GM18517 (cell line): Measurements from ENCODE around the gene MRLN.

Experiments
- ATAC-seq: cut with Tn5 transposase; IDR thresholded peaks from one replicate; pipeline ENCODE4 v1.9.1; 2021; ENCODE audit warnings: mild to moderate bottlenecking, moderate library complexity; ENCODE audit not compliant: unreplicated experiment

The MRLN gene

DNA sequence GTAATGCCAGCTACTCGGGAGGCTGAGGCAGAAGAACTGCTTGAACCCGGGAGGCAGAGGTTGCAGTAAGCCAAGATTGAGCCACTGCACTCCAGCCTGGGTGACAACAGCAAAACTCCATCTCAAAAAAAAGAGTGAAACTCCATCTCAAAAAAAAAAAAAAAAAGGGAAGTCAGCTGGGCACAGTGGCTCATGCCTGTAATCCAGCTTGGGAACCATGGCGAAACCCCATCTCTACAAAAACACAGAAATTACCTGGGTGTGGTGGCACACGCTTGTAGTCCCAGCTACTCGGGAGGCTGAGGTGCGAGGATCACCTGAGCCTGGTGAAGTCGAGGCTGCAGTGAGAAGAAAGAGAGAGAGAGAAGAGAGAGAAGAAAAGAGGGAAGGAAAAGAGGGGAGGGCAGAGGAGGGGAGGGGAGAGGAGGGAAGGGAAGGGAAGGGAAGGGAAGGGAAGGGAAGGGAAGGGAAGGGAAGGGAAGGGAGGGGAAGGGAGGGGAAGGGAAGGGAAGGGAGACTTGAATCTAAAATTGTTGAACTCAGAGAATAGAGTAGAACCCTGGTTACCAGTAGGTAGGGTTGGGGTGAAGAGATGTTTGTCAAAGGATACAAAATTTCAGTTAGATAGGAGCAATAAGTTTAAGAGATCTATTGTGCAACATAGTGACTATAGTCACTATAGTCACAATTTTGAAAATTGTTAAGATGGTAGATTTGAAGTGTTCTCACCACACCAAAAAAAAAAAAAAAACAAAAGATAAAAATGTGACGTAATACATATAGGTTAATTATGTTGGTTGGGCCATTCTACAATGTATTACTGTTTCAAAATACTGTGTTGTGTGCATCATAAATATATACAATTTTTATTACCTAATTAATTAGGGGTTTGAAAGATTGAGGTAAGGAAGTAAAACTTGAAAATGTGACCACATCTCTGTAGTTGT is 46.1 kb downstream of the MRLN start:
- no peak for ATAC-seq

DNA sequence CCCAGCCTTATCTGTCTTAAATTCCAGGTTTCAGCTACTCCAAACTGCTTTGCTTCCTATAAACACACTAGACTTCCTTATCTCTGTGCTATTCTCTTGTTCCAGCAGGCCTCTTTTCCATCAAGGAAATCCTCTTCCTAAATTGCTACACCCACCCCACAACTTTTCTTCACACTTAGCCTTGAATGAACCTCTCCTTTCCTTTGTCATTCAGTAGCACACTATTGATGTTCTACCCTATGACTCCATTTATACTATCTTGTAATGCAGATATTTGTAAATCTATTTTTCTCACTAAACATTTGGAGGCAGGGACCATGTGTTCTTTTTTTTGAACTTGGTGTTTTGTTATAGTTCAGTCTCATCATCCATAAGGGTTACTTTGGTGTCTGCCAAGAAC is 47.3 kb downstream of the MRLN start:
- no peak for ATAC-seq

DNA sequence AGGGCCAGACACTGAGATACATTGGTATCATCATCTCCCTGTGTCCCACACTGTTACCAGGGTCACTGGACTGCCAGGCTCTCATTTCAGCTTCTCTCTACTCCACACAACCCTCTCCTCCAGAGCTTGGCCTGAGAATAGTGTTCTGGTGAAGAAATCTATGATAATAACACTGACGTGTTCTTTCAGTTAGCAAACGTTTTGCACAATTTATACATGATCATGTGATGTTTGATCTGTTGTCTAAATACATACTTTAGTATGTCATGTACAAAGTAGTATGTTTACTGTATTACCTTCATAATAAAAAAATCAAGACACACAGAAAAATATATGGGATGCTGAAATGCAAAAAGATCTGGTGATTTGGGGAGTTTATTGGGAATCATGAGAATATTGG is 48.6 kb downstream of the MRLN start:
- ATAC-seq: no peak

DNA sequence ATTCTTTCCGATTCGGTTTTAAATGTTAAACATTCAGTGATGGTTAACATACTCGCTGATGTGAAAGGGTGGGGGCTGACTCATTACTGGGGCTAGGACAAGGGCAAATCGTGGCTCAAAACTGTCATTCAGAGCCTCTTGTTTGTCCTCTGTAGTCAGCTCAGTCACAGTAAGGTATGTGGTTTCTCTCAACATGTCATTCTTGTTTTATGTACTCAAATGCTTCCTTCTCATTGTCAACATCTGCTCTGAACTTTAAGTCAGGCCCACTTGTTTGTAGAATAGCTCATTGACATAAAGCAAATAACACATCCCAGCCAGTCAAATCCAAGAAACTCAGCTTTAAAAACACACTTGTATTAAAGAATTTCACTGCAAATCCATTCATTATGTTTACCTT is 50.9 kb downstream of the MRLN start:
- no peak for ATAC-seq

DNA sequence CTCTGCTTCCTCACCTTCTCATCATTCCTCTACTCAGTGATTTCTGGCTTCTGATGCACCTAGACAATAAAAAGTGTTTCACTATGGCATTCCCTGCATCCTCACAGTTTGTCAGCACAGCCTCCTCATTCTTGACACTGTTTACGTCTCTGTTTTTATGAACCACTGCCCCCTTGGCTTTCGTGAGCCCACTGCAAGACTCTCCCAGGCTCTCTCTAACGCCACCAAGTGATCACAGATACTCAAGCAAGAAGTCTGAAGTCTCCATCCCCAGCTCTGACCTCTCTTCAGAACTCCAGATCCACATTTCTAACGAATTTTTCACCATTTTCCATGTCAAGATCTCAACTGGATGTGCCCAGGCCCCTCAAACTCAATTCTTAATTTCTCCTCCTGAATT is 52.5 kb downstream of the MRLN start:
- ATAC-seq: no peak

DNA sequence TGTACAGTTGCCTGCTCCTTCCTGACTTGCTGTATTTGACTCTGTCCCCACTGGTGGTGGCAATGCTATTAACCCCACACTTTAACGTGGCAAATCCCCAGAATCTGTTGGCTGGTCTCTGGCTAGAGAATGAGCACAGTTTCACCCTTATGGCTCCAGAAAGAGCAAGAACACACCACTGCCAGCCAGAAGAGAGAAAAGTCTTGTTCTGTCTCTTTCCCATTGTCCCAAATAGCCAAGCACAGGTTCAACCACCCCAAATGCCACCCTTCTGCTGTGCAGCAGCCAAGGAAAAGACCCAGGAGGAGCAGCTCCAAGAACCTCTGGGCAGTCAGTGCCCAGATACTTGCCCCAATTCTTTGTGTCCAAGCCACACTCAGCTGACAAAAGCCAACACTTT is 54.9 kb downstream of the MRLN start:
- no peak for ATAC-seq

DNA sequence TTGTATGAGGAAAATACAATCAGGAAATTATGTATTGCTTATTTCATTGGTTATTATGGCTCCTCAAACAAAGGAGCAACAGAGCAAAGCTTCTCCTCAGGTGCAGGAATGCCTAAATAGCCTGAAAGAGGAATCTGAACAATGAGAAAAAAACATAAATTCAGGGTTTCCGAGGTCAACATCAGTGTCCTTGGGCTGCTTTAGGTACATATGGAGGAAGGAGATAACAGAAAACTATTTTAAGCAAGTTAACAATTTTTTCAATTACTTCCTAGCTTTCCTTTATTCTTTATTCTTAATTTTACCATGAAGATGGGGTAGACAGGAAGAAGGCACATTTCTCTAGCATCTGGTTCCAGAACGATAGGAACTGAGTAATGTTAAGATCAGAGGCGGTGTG is 57.6 kb downstream of the MRLN start:
- no peak for ATAC-seq

DNA sequence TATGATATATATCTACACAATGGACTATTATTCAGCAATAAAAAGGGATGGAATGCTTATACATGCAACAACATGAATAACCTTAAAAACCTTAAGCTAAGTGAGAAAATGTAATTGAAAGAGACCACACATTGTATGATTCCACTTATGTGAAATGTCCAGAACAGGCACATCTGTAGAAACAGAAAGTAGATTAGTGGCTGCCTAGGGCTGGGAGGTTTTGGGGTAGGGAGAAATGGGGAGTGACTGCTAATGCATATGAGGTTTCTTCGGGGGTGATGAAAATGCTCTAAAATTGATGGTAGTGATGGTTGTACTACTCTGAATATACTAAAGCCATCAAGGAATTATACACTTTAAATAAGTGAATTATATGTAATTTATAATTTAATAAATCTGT is 58.3 kb downstream of the MRLN start:
- no peak for ATAC-seq

DNA sequence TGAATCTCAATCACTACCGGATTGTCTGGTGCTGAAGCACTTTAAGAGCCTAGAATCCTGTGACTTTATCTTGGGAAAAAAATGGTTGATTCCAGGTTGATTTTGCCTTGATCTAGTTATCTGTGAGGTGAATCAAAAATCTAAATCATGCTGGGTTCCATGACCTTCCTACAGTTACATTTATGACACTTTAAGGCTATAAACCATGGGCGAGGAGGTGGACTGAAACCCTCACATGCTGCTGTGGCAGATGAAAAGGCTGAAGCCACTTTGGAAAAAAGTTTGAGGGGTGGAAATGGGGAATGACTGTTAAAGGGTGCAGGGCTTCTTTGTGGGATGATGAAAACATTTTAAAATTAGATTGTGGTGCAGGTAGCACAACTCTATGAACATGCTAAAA is 61.1 kb downstream of the MRLN start:
- ATAC-seq: no peak

DNA sequence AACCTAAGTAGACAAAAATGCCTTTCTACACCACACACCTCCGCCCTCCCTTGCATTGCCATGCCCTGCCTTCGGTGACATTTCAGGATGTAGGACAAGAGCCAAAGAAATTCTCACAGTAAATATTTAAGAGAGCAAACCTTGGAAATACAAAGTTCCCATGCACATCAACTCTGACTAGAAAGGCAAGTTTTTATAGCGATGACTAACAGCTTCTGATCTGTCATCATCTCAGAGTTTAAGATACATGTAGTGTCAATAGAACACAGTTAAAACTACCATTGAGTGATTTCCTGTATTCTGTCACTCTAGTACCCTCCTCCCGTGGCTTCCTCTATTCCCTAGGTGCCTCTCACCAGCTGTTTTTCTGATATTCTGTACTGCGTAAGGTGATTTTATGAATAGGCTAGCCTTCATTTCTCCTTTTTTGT is 64.3 kb downstream of the MRLN start:
- ATAC-seq: no peak

DNA sequence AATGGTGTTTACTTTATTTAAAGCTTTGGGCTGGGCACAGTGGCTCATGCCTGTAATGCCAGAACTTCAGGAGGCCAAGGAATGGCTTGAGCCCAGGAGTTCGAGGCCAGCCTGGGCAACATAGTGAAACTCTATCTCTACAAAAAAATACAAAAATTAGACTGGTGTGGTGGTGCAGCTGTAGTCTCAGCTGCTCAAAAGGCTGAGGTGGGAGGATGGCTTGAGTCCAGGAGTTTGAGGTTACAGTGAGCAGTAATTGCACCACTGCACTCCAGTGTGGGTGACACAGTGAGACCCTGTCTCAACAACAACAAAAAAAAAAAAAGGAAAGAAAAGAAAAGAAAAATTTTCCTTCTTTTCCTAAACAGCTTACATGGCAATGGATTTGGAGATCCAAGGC is 65.6 kb downstream of the MRLN start:
- ATAC-seq: no peak
